Large intestine (tissue), 3 donors: Measurements from ENCODE around the gene PI4K2B. TPM values are rescaled to one million over a fixed set of nuclear protein-coding genes. Genes with fewer than 3 reads are reported as not detected.
"Not testable (repeated sequence)": the region's sequence is repeated elsewhere in the genome, so short reads cannot be mapped to it uniquely, and the experiment has no call there.

ENCODE experiments used
- DNase-seq, 2 donors: peaks; one replicate each; pipeline versions ENCODE4 v3.0.0 to v3.0.0-alpha.2; 2013
- H3K27ac ChIP-seq: one replicate; pipeline ENCODE4 v1.5.1; 2013; ENCODE audit warnings: low read length
- H3K27me3 ChIP-seq: 2 replicates; pipeline ENCODE4 v1.6.1; 2013; ENCODE audit warnings: low read length; ENCODE audit not compliant: control insufficient read depth, insufficient read depth
- H3K36me3 ChIP-seq: 2 replicates; pipeline ENCODE4 v1.6.1; 2013; ENCODE audit warnings: low read length; ENCODE audit not compliant: control insufficient read depth, insufficient read depth
- H3K4me1 ChIP-seq: one replicate; pipeline ENCODE4 v1.6.1; 2013; ENCODE audit warnings: low read length; ENCODE audit not compliant: control insufficient read depth, insufficient read depth
- H3K4me3 ChIP-seq: one replicate; pipeline ENCODE4 v1.5.1; 2013; ENCODE audit warnings: low read length
- H3K9me3 ChIP-seq: one replicate; pipeline ENCODE4 v1.6.1; 2013; ENCODE audit warnings: mild to moderate bottlenecking, low read depth, low read length, moderate library complexity; ENCODE audit not compliant: control insufficient read depth
- WGBS: methylation state at CpG from one replicate; pipeline ENCODE4 v1.1.5; 2013; ENCODE audit warnings: low lambda C conversion rate; ENCODE audit not compliant: insufficient coverage; 5-methylcytosine and 5-hydroxymethylcytosine counted together
- polyA plus RNA-seq: library from polyadenylated mRNA; unstranded; fragments of 120-200 nt; gene quantifications from one replicate; pipeline ENCODE4 v1.2.1, GENCODE V29; 2013

The PI4K2B gene
- polyA plus RNA-seq, 1 donor, result 31.8 TPM

DNA sequence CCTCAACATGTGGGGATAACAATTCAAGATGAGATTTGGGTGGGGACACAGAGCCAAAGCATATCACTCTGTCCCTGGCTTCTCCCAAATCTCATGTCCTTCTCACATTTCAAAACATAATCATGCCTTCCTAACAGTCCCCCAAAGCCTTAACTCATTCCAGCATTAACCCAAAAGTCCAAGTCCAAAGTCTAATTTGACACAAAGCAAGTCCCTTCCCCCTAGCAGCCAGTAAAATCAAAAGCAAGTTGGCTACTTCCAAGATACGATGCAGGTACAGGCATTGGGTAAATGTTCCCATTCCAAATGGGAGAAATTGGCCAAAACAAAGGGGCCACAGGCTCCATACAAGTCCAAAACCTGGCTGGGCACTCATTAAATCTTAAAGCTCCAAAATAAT is 19.1 kb upstream of the PI4K2B start:
- H3K36me3 ChIP-seq, H3K27me3 ChIP-seq, H3K4me3 ChIP-seq, H3K4me1 ChIP-seq, DNase-seq, H3K9me3 ChIP-seq: not testable (repeated sequence)
- no CpG with 5 or more reads among the region's 1 CpG for WGBS
- peak overlapping the region; percentile 69 for H3K27ac ChIP-seq

- Histone ChIP-seq H3K27ac (no peak overlapping the region), H3K9me3 (peaks cover 2% of the 10 kb centered on the region), H3K36me3 (no peaks in the 10 kb centered on the region), H3K4me3 (no peak overlapping the region), H3K4me1 (peaks cover 3% of the 10 kb centered on the region), H3K27me3 (no peaks in the 10 kb centered on the region)
- WGBS, result no CpG with 5 or more reads among the region's 1 CpG
- DNase-seq, result no peak
These were observed 18.3 kb upstream of the PI4K2B start for GRCh38 chr4:25215511-25215910.

DNA sequence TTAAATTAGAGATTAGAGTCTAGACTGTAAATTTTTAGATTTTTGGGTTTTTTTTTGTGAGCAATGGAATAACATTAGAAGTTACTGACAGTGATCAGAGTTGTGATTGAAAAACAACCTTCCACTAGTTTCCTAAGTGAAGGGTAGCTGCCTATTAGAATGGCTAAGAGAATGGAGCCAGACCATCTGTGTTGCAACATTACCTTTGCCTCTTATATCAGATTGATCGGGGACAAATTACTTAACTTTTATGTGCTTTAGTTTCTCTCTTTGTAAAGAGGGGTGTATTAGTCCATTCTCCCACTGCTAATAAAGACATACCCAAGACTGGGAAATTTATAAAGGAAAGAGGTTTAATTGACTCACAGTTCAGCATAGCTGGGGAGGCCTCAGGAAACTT is 12.5 kb upstream of the PI4K2B start:
- Histone ChIP-seq H3K27me3 (no peaks in the 10 kb centered on the region), H3K36me3 (no peaks in the 10 kb centered on the region), H3K4me3 (no peak overlapping the region), H3K9me3 (peaks cover 28% of the 10 kb centered on the region), H3K4me1 (no peaks in the 10 kb centered on the region), H3K27ac (no peak overlapping the region)
- no CpG with 5 or more reads among the region's 1 CpG for WGBS
- no peak for DNase-seq

DNA sequence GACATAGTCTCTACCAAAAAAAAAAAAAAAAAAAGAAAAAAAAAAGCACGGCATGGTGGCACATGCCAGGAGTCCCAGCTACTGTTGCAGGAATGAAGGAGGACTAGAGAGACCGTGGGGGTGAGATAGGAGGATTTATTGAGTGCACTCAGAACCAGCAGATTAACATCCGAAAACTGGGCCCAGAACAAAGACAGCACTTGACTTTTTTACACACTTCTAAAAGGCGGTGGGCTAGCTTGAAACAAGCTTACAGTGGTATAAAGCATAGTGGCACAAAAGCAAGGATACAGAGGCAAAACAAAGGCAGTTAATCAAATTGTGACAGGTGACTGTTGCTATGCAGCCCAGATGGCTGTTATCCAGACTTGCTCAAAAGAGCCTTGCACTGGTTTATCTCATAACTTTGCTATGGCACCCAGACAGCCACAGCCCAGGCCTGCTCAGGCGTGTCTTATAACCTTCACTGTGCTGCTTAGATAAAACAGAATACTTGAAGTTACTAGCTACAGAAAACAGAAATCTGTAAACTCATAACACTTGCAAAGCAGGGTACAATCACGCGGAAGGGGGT is 9.9 kb upstream of the PI4K2B start:
- Histone ChIP-seq H3K4me3 (no peak overlapping the region), H3K27me3 (no peaks in the 10 kb centered on the region), H3K4me1 (no peaks in the 10 kb centered on the region), H3K27ac (no peak overlapping the region), H3K36me3 (no peaks in the 10 kb centered on the region), H3K9me3 (peaks cover 36% of the 10 kb centered on the region)
- 100% methylated on average over 2 of the region's 7 CpGs for whole genome bisulfite sequencing
- DNase-seq, result peak in 1 of 2 donors; percentile 48

- peaks cover 21% of the 10 kb centered on the region for H3K9me3 ChIP-seq
- 100% methylated on average over 2 of the region's 6 CpGs for WGBS
- H3K36me3 ChIP-seq, result no peaks in the 10 kb centered on the region
- DNase-seq, result no peak
- H3K4me3 ChIP-seq, result no peak overlapping the region
- no peaks in the 10 kb centered on the region for H3K4me1 ChIP-seq
- no peak overlapping the region for H3K27ac ChIP-seq
- H3K27me3 ChIP-seq, result no peaks in the 10 kb centered on the region
These were observed 4.0 kb upstream of the PI4K2B start for GRCh38 chr4:25229804-25230203.

GRCh38 chr4:25233194-25233593 is 639 bp upstream of the PI4K2B start:
- no peaks in the 10 kb centered on the region for H3K27me3 ChIP-seq
- H3K4me3 ChIP-seq, result peak overlapping the region; percentile 25
- H3K27ac ChIP-seq, result peak overlapping the region; percentile 45
- peaks cover 14% of the 10 kb centered on the region for H3K4me1 ChIP-seq
- H3K36me3 ChIP-seq, result no peaks in the 10 kb centered on the region
- DNase-seq, result no peak
- H3K9me3 ChIP-seq, result peaks cover 7% of the 10 kb centered on the region

- Histone ChIP-seq H3K9me3 (peaks cover 11% of the 10 kb centered on the region), H3K4me1 (peaks cover 14% of the 10 kb centered on the region), H3K27ac (peak overlapping the region; percentile 87), H3K27me3 (no peaks in the 10 kb centered on the region), H3K36me3 (no peaks in the 10 kb centered on the region), H3K4me3 (peak overlapping the region; percentile 93)
- 0% methylated on average over 5 of the region's 49 CpGs for WGBS
- DNase-seq, result peak; percentile 68 to 86
These were observed 847 bp downstream of the PI4K2B start for GRCh38 chr4:25234390-25235370.

GRCh38 chr4:25235401-25235800 is 1.6 kb downstream of the PI4K2B start:
- WGBS, result no CpG with 5 or more reads among the region's 6 CpGs
- peaks cover 14% of the 10 kb centered on the region for H3K4me1 ChIP-seq
- peak overlapping the region; percentile 93 for H3K4me3 ChIP-seq
- no peaks in the 10 kb centered on the region for H3K36me3 ChIP-seq
- H3K9me3 ChIP-seq, result peaks cover 11% of the 10 kb centered on the region
- no peak for DNase-seq
- peak overlapping the region; percentile 87 for H3K27ac ChIP-seq
- H3K27me3 ChIP-seq, result no peaks in the 10 kb centered on the region

DNA sequence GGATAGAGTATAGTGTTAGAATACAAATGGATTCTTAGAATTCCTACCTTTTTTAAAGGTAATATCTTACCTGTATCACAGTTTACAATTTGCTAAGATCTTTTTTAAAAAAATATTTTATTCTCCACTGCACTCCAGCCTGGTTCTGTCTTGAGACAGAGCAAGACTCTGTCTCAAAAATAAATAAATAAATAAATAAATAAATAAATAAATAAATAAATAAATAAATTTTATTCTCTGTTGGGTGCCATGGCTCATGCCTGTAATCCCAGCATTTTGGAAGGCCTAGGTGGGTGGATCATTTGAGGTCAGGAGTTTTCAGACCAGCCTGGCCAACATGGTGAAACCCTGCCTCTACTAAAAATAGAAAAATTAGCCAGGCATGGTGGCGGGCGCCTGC is 2.2 kb downstream of the PI4K2B start:
- no CpG with 5 or more reads among the region's 2 CpGs for WGBS
- not testable (repeated sequence) for H3K27me3 ChIP-seq, H3K27ac ChIP-seq, DNase-seq, H3K36me3 ChIP-seq
- Histone ChIP-seq H3K4me1 (peaks cover 14% of the 10 kb centered on the region), H3K9me3 (peaks cover 11% of the 10 kb centered on the region), H3K4me3 (peak overlapping the region; percentile 93)

- Histone ChIP-seq H3K27ac (no peak overlapping the region), H3K27me3 (no peaks in the 10 kb centered on the region), H3K4me3 (no peak overlapping the region), H3K9me3 (peaks cover 11% of the 10 kb centered on the region), H3K36me3 (no peaks in the 10 kb centered on the region), H3K4me1 (peaks cover 14% of the 10 kb centered on the region)
- no peak for DNase-seq
- no CpG with 5 or more reads among the region's 2 CpGs for WGBS
These were observed 3.1 kb downstream of the PI4K2B start for GRCh38 chr4:25236971-25237370.
